ENCODE data around the gene RNASE4.
A peak's percentile ranks its signal among the peaks of the same experiment; 100 is the strongest.

RNASE4 gene

GRCh38 chr14:20671597-20672283, 12.6 kb upstream of the RNASE4 start:
- H3K9me3 ChIP-seq (ENCODE audit: control insufficient read depth in 1 of 2, low read length in 2 of 2): no peaks in the 10 kb centered on the region
- no peaks in the 10 kb centered on the region for H3K27me3 ChIP-seq (ENCODE audit: control insufficient read depth in 1 of 2, insufficient read depth in 2 of 2, low read length in 2 of 2)
- H3K4me1 ChIP-seq (ENCODE audit: control insufficient read depth in 1 of 2, insufficient read depth in 2 of 2, low read length in 2 of 2): no peaks in the 10 kb centered on the region
- no peaks in the 10 kb centered on the region for H3K36me3 ChIP-seq (ENCODE audit: control insufficient read depth in 1 of 2, insufficient read depth in 2 of 2, low read length in 2 of 2)
- no peak overlapping the region for H3K27ac ChIP-seq (ENCODE audit: low read depth, low read length)
- no peak overlapping the region for H3K4me3 ChIP-seq (ENCODE audit: low read depth in 1 of 2, low read length in 2 of 2)
- no peak overlapping the region for H3K9ac ChIP-seq (ENCODE audit: low read depth in 1 of 2, low read length in 2 of 2)

- peaks cover 8 to 10% of the 10 kb centered on the region in 2 donors for H3K4me1 ChIP-seq (ENCODE audit: control insufficient read depth in 1 of 2, insufficient read depth in 2 of 2, low read length in 2 of 2)
- H3K27ac ChIP-seq (ENCODE audit: low read depth, low read length): no peak overlapping the region
- no peak overlapping the region for H3K4me3 ChIP-seq (ENCODE audit: low read depth in 1 of 2, low read length in 2 of 2)
- H3K9ac ChIP-seq (ENCODE audit: low read depth in 1 of 2, low read length in 2 of 2): no peak overlapping the region
- H3K36me3 ChIP-seq (ENCODE audit: control insufficient read depth in 1 of 2, insufficient read depth in 2 of 2, low read length in 2 of 2): no peaks in the 10 kb centered on the region
- H3K9me3 ChIP-seq (ENCODE audit: control insufficient read depth in 1 of 2, low read length in 2 of 2): no peaks in the 10 kb centered on the region
- H3K27me3 ChIP-seq (ENCODE audit: control insufficient read depth in 1 of 2, insufficient read depth in 2 of 2, low read length in 2 of 2): no peaks in the 10 kb centered on the region
Observed at GRCh38 chr14:20675669-20676068, 8.7 kb upstream of the RNASE4 start.

GRCh38 chr14:20676072-20676471, 8.3 kb upstream of the RNASE4 start:
- H3K4me1 ChIP-seq (ENCODE audit: control insufficient read depth in 1 of 2, insufficient read depth in 2 of 2, low read length in 2 of 2): peaks cover 12 to 14% of the 10 kb centered on the region in 2 donors
- no peaks in the 10 kb centered on the region for H3K27me3 ChIP-seq (ENCODE audit: control insufficient read depth in 1 of 2, insufficient read depth in 2 of 2, low read length in 2 of 2)
- H3K9ac ChIP-seq (ENCODE audit: low read depth in 1 of 2, low read length in 2 of 2): no peak overlapping the region
- no peaks in the 10 kb centered on the region for H3K36me3 ChIP-seq (ENCODE audit: control insufficient read depth in 1 of 2, insufficient read depth in 2 of 2, low read length in 2 of 2)
- no peak overlapping the region for H3K4me3 ChIP-seq (ENCODE audit: low read depth in 1 of 2, low read length in 2 of 2)
- H3K9me3 ChIP-seq (ENCODE audit: control insufficient read depth in 1 of 2, low read length in 2 of 2): no peaks in the 10 kb centered on the region
- no peak overlapping the region for H3K27ac ChIP-seq (ENCODE audit: low read depth, low read length)

- no peaks in the 10 kb centered on the region for H3K9me3 ChIP-seq (ENCODE audit: control insufficient read depth in 1 of 2, low read length in 2 of 2)
- H3K4me1 ChIP-seq (ENCODE audit: control insufficient read depth in 1 of 2, insufficient read depth in 2 of 2, low read length in 2 of 2): peaks cover 23 to 27% of the 10 kb centered on the region in 2 donors
- no peak overlapping the region for H3K27ac ChIP-seq (ENCODE audit: low read depth, low read length)
- H3K36me3 ChIP-seq (ENCODE audit: control insufficient read depth in 1 of 2, insufficient read depth in 2 of 2, low read length in 2 of 2): no peaks in the 10 kb centered on the region
- no peaks in the 10 kb centered on the region for H3K27me3 ChIP-seq (ENCODE audit: control insufficient read depth in 1 of 2, insufficient read depth in 2 of 2, low read length in 2 of 2)
- peak overlapping the region; percentile 90 to 92 for H3K4me3 ChIP-seq (ENCODE audit: low read depth in 1 of 2, low read length in 2 of 2)
- no peak overlapping the region for H3K9ac ChIP-seq (ENCODE audit: low read depth in 1 of 2, low read length in 2 of 2)
Observed at GRCh38 chr14:20679907-20680306, 4.5 kb upstream of the RNASE4 start.

- Histone ChIP-seq H3K9me3 (ENCODE audit: control insufficient read depth in 1 of 2, low read length in 2 of 2) (no peaks in the 10 kb centered on the region), H3K4me1 (ENCODE audit: control insufficient read depth in 1 of 2, insufficient read depth in 2 of 2, low read length in 2 of 2) (peaks cover 26 to 31% of the 10 kb centered on the region in 2 donors), H3K27ac (ENCODE audit: low read depth, low read length) (no peak overlapping the region), H3K36me3 (ENCODE audit: control insufficient read depth in 1 of 2, insufficient read depth in 2 of 2, low read length in 2 of 2) (no peaks in the 10 kb centered on the region), H3K27me3 (ENCODE audit: control insufficient read depth in 1 of 2, insufficient read depth in 2 of 2, low read length in 2 of 2) (no peaks in the 10 kb centered on the region), H3K9ac (ENCODE audit: low read depth in 1 of 2, low read length in 2 of 2) (peak overlapping the region; percentile 97 to 99), H3K4me3 (ENCODE audit: low read depth in 1 of 2, low read length in 2 of 2) (peak overlapping the region; percentile 90 to 92)
Observed at GRCh38 chr14:20680363-20680762, 4.0 kb upstream of the RNASE4 start.

GRCh38 chr14:20680843-20681347, 3.5 kb upstream of the RNASE4 start:
- Histone ChIP-seq H3K9ac (ENCODE audit: low read depth in 1 of 2, low read length in 2 of 2) (peak overlapping the region; percentile 97 to 99), H3K4me3 (ENCODE audit: low read depth in 1 of 2, low read length in 2 of 2) (peak overlapping the region; percentile 90 to 92), H3K36me3 (ENCODE audit: control insufficient read depth in 1 of 2, insufficient read depth in 2 of 2, low read length in 2 of 2) (no peaks in the 10 kb centered on the region), H3K4me1 (ENCODE audit: control insufficient read depth in 1 of 2, insufficient read depth in 2 of 2, low read length in 2 of 2) (peaks cover 28 to 36% of the 10 kb centered on the region in 2 donors), H3K9me3 (ENCODE audit: control insufficient read depth in 1 of 2, low read length in 2 of 2) (no peaks in the 10 kb centered on the region), H3K27me3 (ENCODE audit: control insufficient read depth in 1 of 2, insufficient read depth in 2 of 2, low read length in 2 of 2) (no peaks in the 10 kb centered on the region), H3K27ac (ENCODE audit: low read depth, low read length) (peak overlapping the region; percentile 99)

- peak overlapping the region; percentile 90 to 92 for H3K4me3 ChIP-seq (ENCODE audit: low read depth in 1 of 2, low read length in 2 of 2)
- H3K27ac ChIP-seq (ENCODE audit: low read depth, low read length): peak overlapping the region; percentile 99
- peaks cover 33 to 42% of the 10 kb centered on the region in 2 donors for H3K4me1 ChIP-seq (ENCODE audit: control insufficient read depth in 1 of 2, insufficient read depth in 2 of 2, low read length in 2 of 2)
- H3K36me3 ChIP-seq (ENCODE audit: control insufficient read depth in 1 of 2, insufficient read depth in 2 of 2, low read length in 2 of 2): no peaks in the 10 kb centered on the region
- no peaks in the 10 kb centered on the region for H3K9me3 ChIP-seq (ENCODE audit: control insufficient read depth in 1 of 2, low read length in 2 of 2)
- H3K9ac ChIP-seq (ENCODE audit: low read depth in 1 of 2, low read length in 2 of 2): peak overlapping the region; percentile 97 to 99
- no peaks in the 10 kb centered on the region for H3K27me3 ChIP-seq (ENCODE audit: control insufficient read depth in 1 of 2, insufficient read depth in 2 of 2, low read length in 2 of 2)
Observed at GRCh38 chr14:20681348-20682126, 2.8 kb upstream of the RNASE4 start.

- Histone ChIP-seq H3K9me3 (ENCODE audit: control insufficient read depth in 1 of 2, low read length in 2 of 2) (no peaks in the 10 kb centered on the region), H3K36me3 (ENCODE audit: control insufficient read depth in 1 of 2, insufficient read depth in 2 of 2, low read length in 2 of 2) (no peaks in the 10 kb centered on the region), H3K27me3 (ENCODE audit: control insufficient read depth in 1 of 2, insufficient read depth in 2 of 2, low read length in 2 of 2) (no peaks in the 10 kb centered on the region), H3K9ac (ENCODE audit: low read depth in 1 of 2, low read length in 2 of 2) (peak overlapping the region; percentile 97 to 99), H3K4me3 (ENCODE audit: low read depth in 1 of 2, low read length in 2 of 2) (peak overlapping the region; percentile 90 to 92), H3K4me1 (ENCODE audit: control insufficient read depth in 1 of 2, insufficient read depth in 2 of 2, low read length in 2 of 2) (peaks cover 33 to 47% of the 10 kb centered on the region in 2 donors), H3K27ac (ENCODE audit: low read depth, low read length) (peak overlapping the region; percentile 99)
Observed at GRCh38 chr14:20682127-20682434, 2.3 kb upstream of the RNASE4 start.

- H3K9ac ChIP-seq (ENCODE audit: low read depth in 1 of 2, low read length in 2 of 2): peak overlapping the region; percentile 97 to 99
- H3K27ac ChIP-seq (ENCODE audit: low read depth, low read length): peak overlapping the region; percentile 99
- H3K4me1 ChIP-seq (ENCODE audit: control insufficient read depth in 1 of 2, insufficient read depth in 2 of 2, low read length in 2 of 2): peaks cover 34 to 49% of the 10 kb centered on the region in 2 donors
- H3K4me3 ChIP-seq (ENCODE audit: low read depth in 1 of 2, low read length in 2 of 2): peak overlapping the region; percentile 90 to 92
- H3K27me3 ChIP-seq (ENCODE audit: control insufficient read depth in 1 of 2, insufficient read depth in 2 of 2, low read length in 2 of 2): no peaks in the 10 kb centered on the region
- H3K36me3 ChIP-seq (ENCODE audit: control insufficient read depth in 1 of 2, insufficient read depth in 2 of 2, low read length in 2 of 2): no peaks in the 10 kb centered on the region
- H3K9me3 ChIP-seq (ENCODE audit: control insufficient read depth in 1 of 2, low read length in 2 of 2): no peaks in the 10 kb centered on the region
Observed at GRCh38 chr14:20682435-20683124, 1.8 kb upstream of the RNASE4 start.

All from duodenal mucosa (tissue), 2 donors.